Breast epithelium (tissue), 4 donors: ENCODE measurements around the gene RIMS1. TPM values are rescaled to one million over a fixed set of nuclear protein-coding genes. Genes with fewer than 3 reads are reported as not detected.

ENCODE experiments used
- DNase-seq, 2 donors: peaks; one replicate each; pipeline ENCODE4 v3.0.0-alpha.2; 2019; ENCODE audit warnings: low spot score in 2 of 2
- H3K27ac ChIP-seq, 2 donors: fragments of 200-600 bp; sonication (generic) in 1 of 2; one replicate each; pipeline ENCODE4 v1.5.1; 2016 to 2019; ENCODE audit warnings: mild to moderate bottlenecking in 1 of 2
- H3K27me3 ChIP-seq, 2 donors: fragments of 200-600 bp; sonication (generic) in 1 of 2; one replicate each; pipeline versions ENCODE4 v1.5.1 to v1.6.0; 2017 to 2019; ENCODE audit warnings: control low read depth in 1 of 2, mild to moderate bottlenecking in 1 of 2
- H3K36me3 ChIP-seq: fragments of 200-600 bp; one replicate; pipeline ENCODE4 v1.5.1; 2019
- H3K4me1 ChIP-seq, 2 donors: fragments of 200-600 bp; sonication (generic); one replicate each; pipeline ENCODE4 v1.5.1; 2016 to 2019; ENCODE audit warnings: control low read depth in 1 of 2
- H3K4me3 ChIP-seq, 3 donors: fragments of 200-600 bp; sonication (generic); 1 replicate in 2 of 3; 2 replicates in 1 of 3; pipeline ENCODE4 v1.5.1; 2016 to 2019; ENCODE audit warnings: mild to moderate bottlenecking in 3 of 3, moderate library complexity in 2 of 3
- H3K9me3 ChIP-seq, 2 donors: fragments of 200-600 bp; sonication (generic) in 1 of 2; one replicate each; pipeline ENCODE4 v1.5.1; 2016 to 2019; ENCODE audit warnings: control low read depth in 1 of 2
- POLR2A ChIP-seq: fragments of 450-650 bp; IDR thresholded peaks from one replicate; pipeline ENCODE4 v1.6.1; 2016; ENCODE audit warnings: antibody characterized with exemption, mild to moderate bottlenecking, moderate library complexity
- POLR2AphosphoS5 ChIP-seq, 3 donors: sonication (generic); formaldehyde crosslinking; IDR thresholded peaks; one replicate each; pipeline ENCODE4 v1.6.1; 2017; ENCODE audit warnings: antibody characterized with exemption in 3 of 3
- intact Hi-C: fragments of 100-400 bp; cut with DNase I; formaldehyde crosslinking; loops from one replicate; pipeline ENCODE4 v1.15.1; 2023; ENCODE audit warnings: low total_unique reads
- total RNA-seq, 3 donors: library from RNA; depleted of rRNA; stranded (reverse); fragments of >200 nt; gene quantifications; one replicate each; pipeline ENCODE4 v1.1.0, GENCODE V29; 2016
- TF ChIP-seq, protein P1 (sequence below), 3 donors: fragments of 450-650 bp; IDR thresholded peaks; one replicate each; pipeline ENCODE4 v1.5.1; 2016 to 2017; ENCODE audit warnings: antibody characterized with exemption in 3 of 3, mild to moderate bottlenecking in 3 of 3, moderate library complexity in 3 of 3

The RIMS1 gene
- total RNA-seq, 3 donors from 2014 or later = 1.3 to 4.0 (median 2.6) TPM

DNA sequence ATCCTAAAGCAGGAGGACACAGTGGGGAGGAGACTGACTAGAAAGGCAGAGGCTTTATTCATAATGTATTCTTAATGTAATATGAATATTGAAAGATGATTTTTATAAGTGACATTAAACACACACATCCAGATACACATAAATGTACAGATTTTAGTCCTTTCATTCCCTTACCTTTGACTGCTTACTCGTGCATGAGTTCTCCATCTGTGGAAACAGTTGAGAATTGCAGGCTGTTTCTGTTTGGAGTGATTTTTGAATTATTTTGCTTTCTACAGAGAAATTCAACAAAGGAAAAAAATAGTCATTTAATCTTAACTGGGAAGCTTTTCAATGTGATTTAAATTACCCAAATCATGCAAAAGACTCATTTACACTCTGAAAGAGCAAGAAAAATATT lies 136.5 kb downstream of the RIMS1 start:
- no peaks in the 10 kb centered on the region for H3K4me1 ChIP-seq
- no peak for DNase-seq
- H3K4me3 ChIP-seq = no peak overlapping the region
- no peak overlapping the region for H3K27ac ChIP-seq
- H3K27me3 ChIP-seq = no peaks in the 10 kb centered on the region
- intact Hi-C loops = no loop called here
- TF ChIP-seq POLR2A (no peak), POLR2AphosphoS5 (IDR thresholded peaks at IDR 0.05) (no peak)
- TF ChIP-seq, protein P1, sequence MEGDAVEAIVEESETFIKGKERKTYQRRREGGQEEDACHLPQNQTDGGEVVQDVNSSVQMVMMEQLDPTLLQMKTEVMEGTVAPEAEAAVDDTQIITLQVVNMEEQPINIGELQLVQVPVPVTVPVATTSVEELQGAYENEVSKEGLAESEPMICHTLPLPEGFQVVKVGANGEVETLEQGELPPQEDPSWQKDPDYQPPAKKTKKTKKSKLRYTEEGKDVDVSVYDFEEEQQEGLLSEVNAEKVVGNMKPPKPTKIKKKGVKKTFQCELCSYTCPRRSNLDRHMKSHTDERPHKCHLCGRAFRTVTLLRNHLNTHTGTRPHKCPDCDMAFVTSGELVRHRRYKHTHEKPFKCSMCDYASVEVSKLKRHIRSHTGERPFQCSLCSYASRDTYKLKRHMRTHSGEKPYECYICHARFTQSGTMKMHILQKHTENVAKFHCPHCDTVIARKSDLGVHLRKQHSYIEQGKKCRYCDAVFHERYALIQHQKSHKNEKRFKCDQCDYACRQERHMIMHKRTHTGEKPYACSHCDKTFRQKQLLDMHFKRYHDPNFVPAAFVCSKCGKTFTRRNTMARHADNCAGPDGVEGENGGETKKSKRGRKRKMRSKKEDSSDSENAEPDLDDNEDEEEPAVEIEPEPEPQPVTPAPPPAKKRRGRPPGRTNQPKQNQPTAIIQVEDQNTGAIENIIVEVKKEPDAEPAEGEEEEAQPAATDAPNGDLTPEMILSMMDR (IDR thresholded peaks at IDR 0.05) = no peak
- no peaks in the 10 kb centered on the region for H3K9me3 ChIP-seq
- no peaks in the 10 kb centered on the region for H3K36me3 ChIP-seq

DNA sequence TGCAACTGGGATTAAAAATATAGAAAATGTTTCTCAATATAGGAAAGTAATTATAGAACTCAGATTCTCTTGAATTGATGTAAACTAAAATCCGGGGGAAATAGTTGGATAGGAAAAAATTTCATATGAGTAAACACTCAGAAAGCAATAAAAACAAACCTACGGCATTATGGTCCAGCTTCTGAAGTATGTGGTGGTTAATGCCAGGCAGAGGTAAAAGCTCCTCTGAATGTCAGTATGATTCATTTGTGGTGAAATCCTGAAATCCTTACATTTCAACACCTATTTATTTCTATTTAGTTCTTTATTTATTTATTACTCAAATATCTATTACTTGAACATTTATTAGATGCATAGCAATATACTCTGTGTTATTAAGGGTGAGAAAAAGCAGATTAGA lies 145.1 kb downstream of the RIMS1 start:
- Histone ChIP-seq H3K4me1 (no peaks in the 10 kb centered on the region), H3K36me3 (no peaks in the 10 kb centered on the region), H3K4me3 (no peak overlapping the region), H3K27ac (no peak overlapping the region), H3K27me3 (no peaks in the 10 kb centered on the region), H3K9me3 (no peaks in the 10 kb centered on the region)
- intact Hi-C loops = no loop called here
- DNase-seq = no peak
- TF ChIP-seq POLR2AphosphoS5 (IDR thresholded peaks at IDR 0.05) (no peak), POLR2A (no peak)
- TF ChIP-seq, protein P1 (IDR thresholded peaks at IDR 0.05) = no peak

DNA sequence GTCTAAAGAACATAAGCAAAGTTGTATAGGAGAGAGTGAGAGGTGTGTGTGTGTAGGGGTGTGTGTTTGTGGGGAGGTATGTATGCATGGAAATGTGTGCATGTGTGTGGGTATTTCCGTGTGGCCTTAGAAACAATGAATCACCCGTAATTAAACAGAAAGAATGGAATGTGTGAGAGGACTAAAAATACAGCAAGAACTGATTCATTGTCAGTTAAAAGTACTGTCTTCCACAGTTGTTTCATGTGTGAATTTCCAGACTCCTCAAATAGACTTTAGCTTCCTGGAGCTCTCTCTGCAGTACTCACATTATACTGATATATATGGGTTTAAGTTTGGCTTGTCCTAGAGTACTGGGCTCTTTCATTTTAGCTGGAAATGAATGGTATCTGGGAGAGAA lies 145.7 kb downstream of the RIMS1 start:
- Histone ChIP-seq H3K27ac (no peak overlapping the region), H3K4me3 (no peak overlapping the region), H3K36me3 (no peaks in the 10 kb centered on the region), H3K27me3 (no peaks in the 10 kb centered on the region), H3K4me1 (no peaks in the 10 kb centered on the region), H3K9me3 (no peaks in the 10 kb centered on the region)
- TF ChIP-seq POLR2AphosphoS5 (IDR thresholded peaks at IDR 0.05) = no peak
- TF ChIP-seq, protein P1 (IDR thresholded peaks at IDR 0.05) = no peak
- no peak for TF ChIP-seq POLR2A
- intact Hi-C loops = no loop called here
- no peak for DNase-seq

DNA sequence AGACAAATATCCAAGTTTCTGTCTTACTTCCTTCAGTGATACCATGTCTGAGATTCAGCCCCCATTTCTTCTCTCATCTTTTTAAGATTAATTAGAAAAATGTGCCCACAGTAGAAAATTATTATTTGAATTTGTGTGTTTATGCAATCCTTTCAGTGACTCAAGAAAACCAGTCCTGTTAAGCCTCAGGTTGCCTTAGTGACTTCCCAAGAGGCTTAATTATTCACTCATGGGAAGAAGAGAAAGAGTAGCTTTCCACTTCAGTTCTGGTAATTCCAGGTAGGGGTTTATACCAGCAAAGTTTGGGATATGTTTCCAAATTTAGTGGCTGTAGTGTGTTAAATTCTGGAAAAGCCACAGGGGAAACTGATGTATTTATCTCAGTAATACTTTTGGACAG lies 149.1 kb downstream of the RIMS1 start:
- H3K4me3 ChIP-seq = no peak overlapping the region
- H3K27ac ChIP-seq = no peak overlapping the region
- H3K27me3 ChIP-seq = no peaks in the 10 kb centered on the region
- H3K36me3 ChIP-seq = no peaks in the 10 kb centered on the region
- TF ChIP-seq, protein P1 (IDR thresholded peaks at IDR 0.05) = no peak
- TF ChIP-seq POLR2A (no peak), POLR2AphosphoS5 (IDR thresholded peaks at IDR 0.05) (no peak)
- no peak for DNase-seq
- no peaks in the 10 kb centered on the region for H3K4me1 ChIP-seq
- intact Hi-C loops = no loop called here
- no peaks in the 10 kb centered on the region for H3K9me3 ChIP-seq

DNA sequence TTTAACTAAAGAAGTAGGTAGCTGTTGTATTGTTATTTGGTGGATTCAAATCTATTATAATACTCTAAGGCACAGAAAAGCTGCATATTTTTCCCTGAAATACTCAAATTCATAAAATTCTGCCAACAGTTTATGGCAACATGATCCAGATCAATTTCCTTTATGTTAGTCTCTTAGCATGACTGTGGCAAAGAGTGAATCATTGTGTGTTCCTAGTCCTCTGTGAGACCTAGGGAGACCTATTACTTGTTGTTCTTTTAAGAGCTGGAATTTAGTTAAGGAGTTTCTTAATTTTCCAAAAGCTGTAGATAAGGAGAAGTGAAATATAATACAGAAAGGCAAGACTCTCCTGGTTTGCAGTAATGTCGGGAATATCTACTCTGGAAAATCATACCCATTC lies 149.6 kb downstream of the RIMS1 start:
- Histone ChIP-seq H3K36me3 (no peaks in the 10 kb centered on the region), H3K4me1 (no peaks in the 10 kb centered on the region), H3K27me3 (no peaks in the 10 kb centered on the region), H3K9me3 (no peaks in the 10 kb centered on the region), H3K4me3 (no peak overlapping the region), H3K27ac (no peak overlapping the region)
- intact Hi-C loops = no loop called here
- no peak for TF ChIP-seq POLR2A
- TF ChIP-seq, protein P1 (IDR thresholded peaks at IDR 0.05) = no peak
- TF ChIP-seq POLR2AphosphoS5 (IDR thresholded peaks at IDR 0.05) = no peak
- DNase-seq = no peak
